ENCODE results near the gene ETS1. TPM values are rescaled to one million over a fixed set of nuclear protein-coding genes. Genes with fewer than 3 reads are reported as not detected.

Gene ETS1
- total and polyA plus RNA-seq, 10 donors, result 58.1 to 455 (median 352) TPM

DNA sequence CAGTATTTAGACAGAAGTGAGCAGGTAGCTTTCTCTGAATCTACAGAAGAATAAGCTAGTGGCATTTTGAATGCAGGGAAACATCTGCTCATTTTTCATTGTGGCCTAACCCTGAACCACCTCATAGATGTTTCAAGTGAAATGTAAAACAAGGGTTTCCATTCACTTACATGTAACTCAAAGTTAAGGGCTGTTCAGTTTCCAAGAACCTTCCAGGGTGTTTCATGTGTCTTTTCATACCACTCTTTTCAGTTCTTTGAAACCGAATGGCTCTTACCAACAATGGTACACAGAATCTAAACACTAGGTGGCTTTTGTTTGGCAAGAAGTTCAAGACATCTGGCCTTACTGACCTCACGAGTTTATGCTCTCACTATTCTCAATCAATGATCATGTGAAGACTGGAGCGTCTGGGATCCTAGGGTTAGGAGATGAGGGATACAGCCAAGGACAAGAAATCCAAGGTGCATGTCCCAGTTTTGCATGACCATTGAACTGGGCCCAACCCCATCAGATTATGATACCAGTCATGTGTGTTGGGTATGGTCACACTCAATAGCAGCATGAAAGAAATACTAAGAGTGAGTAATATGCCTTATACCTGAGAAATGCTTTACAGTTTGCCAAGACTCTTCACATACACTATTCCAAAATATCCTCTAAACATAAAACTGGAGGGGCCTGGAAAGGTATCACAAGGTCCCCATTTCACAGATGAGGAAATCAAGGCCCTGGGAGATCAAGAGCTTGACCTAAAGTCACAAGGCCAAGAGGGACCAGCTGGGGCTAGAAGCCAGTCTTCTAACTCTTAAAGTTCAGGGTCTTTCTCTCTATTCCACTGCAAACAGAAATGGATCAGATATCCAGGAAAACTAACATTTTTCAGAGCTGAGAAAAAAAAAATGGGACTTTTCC, 92.7 kb downstream of the ETS1 start:
- Histone ChIP-seq H3K27me3 (replicated peaks in 1 of 7) (no peaks in the 10 kb centered on the region), H3K4me1 (peaks cover 87 to 100% (median 99%) of the 10 kb centered on the region in 6 donors), H3K9me3 (no peaks in the 10 kb centered on the region), H3K27ac (peak overlapping the region in 7 of 8 donors; percentile 21 to 99 (median 95)), H3K36me3 (peaks cover 0 to 78% (median 10%) of the 10 kb centered on the region in 6 donors), H3K4me3 (peak overlapping the region in 1 of 8 donors; percentile 4)
- WGBS, 5 donors, result 57 to 75% (median 67%) methylated on average over 3 of the region's 3 CpGs
- intact Hi-C loops (cut with DNase I; ENCODE audit: low total_unique reads), result no loop called here
- no peak for DNase-seq
- TF ChIP-seq POLR2AphosphoS5 (IDR thresholded peaks at IDR 0.05), result peak in 1 of 3 donors; percentile 41
- no peak for TF ChIP-seq POLR2A (IDR thresholded peaks at IDR 0.05)

DNA sequence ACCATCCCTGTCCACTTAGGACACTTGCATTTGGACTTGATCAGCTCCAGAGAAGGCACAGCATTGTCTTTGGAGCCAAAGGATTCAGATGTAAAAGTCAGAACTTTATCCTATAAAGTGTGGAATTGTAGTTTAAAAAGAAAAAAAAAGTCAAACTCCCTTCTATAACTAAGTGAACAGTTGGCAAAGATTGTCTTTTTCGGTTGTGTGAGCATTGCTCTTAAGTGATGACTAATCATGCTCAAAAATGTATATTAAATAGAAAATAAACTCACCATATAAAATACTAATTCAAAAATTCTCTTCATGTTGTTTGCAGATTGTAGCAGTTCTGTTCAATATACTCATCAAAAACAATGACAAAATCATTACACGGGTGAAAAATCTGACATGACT, 93.8 kb downstream of the ETS1 start:
- WGBS, 5 donors, result 54 to 60% (median 57%) methylated on average over 2 of the region's 2 CpGs
- H3K27me3 ChIP-seq (replicated peaks in 1 of 7), result no peaks in the 10 kb centered on the region
- DNase-seq, result no peak
- H3K36me3 ChIP-seq, result peaks cover 3 to 84% (median 22%) of the 10 kb centered on the region in 6 donors
- H3K4me1 ChIP-seq, result peaks cover 83 to 100% (median 97%) of the 10 kb centered on the region in 6 donors
- H3K9me3 ChIP-seq, result no peaks in the 10 kb centered on the region
- TF ChIP-seq POLR2AphosphoS5 (IDR thresholded peaks at IDR 0.05) (no peak), POLR2A (IDR thresholded peaks at IDR 0.05) (no peak), CTCF (IDR thresholded peaks at IDR 0.05 in 8 of 11, conservative IDR thresholded peaks at IDR 0.05 in 3 of 11) (no peak)
- peak overlapping the region in 1 of 8 donors; percentile 14 for H3K4me3 ChIP-seq
- peak overlapping the region; percentile 58 to 99 (median 82) for H3K27ac ChIP-seq
- intact Hi-C loops (cut with DNase I; ENCODE audit: low total_unique reads), result no loop called here

DNA sequence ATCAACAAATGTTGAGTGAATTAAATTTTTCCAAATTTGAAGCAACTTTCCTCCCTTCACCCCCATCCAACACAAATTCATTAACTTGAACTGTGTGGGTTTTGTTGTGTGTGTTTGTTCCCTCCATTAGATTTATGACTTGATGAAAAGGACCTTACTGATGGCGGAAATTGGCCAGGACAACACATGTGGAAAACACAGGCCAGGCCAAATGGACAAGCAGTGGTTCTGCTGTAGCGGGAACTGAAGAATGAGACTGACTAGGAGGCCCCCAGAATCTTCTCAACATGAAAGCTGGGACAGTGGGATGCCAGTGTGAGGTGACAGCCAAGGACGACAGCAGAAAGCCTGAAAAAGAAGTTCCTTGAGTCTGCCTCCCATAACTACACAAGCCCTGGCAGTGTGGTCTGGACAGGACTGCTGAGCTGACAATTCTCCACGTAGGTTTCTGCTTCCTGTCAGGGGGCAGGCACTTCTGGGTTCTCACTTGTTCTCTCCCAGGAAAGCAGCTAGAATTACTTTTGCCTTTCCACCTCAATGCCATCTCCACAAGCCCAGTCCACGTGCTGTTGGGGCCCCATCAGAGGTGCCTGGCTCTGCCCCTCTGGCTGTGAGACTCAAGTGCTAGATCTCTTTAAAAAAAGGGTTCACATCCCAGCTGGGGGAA, 94.3 kb downstream of the ETS1 start:
- Histone ChIP-seq H3K9me3 (no peaks in the 10 kb centered on the region), H3K27ac (peak overlapping the region; percentile 58 to 99 (median 82)), H3K4me3 (peak overlapping the region in 1 of 8 donors; percentile 14), H3K4me1 (peaks cover 82 to 100% (median 97%) of the 10 kb centered on the region in 6 donors), H3K27me3 (replicated peaks in 1 of 7) (no peaks in the 10 kb centered on the region), H3K36me3 (peaks cover 3 to 85% (median 27%) of the 10 kb centered on the region in 6 donors)
- peak in 2 of 3 donors; percentile 26 to 67 for TF ChIP-seq POLR2AphosphoS5 (IDR thresholded peaks at IDR 0.05)
- TF ChIP-seq POLR2A (IDR thresholded peaks at IDR 0.05), result no peak
- TF ChIP-seq CTCF (IDR thresholded peaks at IDR 0.05 in 8 of 11, conservative IDR thresholded peaks at IDR 0.05 in 3 of 11), result no peak
- 49 to 56% (median 55%) methylated on average over 5 of the region's 5 CpGs for WGBS, 5 donors
- intact Hi-C loops (cut with DNase I; ENCODE audit: low total_unique reads), result no loop called here
- no peak for DNase-seq

- no peak for TF ChIP-seq POLR2A (IDR thresholded peaks at IDR 0.05)
- TF ChIP-seq CTCF (IDR thresholded peaks at IDR 0.05 in 8 of 11, conservative IDR thresholded peaks at IDR 0.05 in 3 of 11), result no peak
- no peak for TF ChIP-seq POLR2AphosphoS5 (IDR thresholded peaks at IDR 0.05)
- no peak for DNase-seq
- intact Hi-C loops (cut with DNase I; ENCODE audit: low total_unique reads), result no loop called here
- Histone ChIP-seq H3K36me3 (peaks cover 3 to 85% (median 33%) of the 10 kb centered on the region in 6 donors), H3K27me3 (replicated peaks in 1 of 7) (no peaks in the 10 kb centered on the region), H3K27ac (peak overlapping the region; percentile 10 to 99 (median 80)), H3K4me1 (peaks cover 77 to 100% (median 97%) of the 10 kb centered on the region in 6 donors), H3K4me3 (peak overlapping the region in 1 of 8 donors; percentile 14), H3K9me3 (no peaks in the 10 kb centered on the region)
- 65 to 73% (median 68%) methylated on average over 2 of the region's 2 CpGs for WGBS, 5 donors
Observed at GRCh38 chr11:128492461-128492860, 94.9 kb downstream of the ETS1 start.
